LHCN-M2 (cell line): ENCODE data around the gene FADS1. TPM values are rescaled to one million over a fixed set of nuclear protein-coding genes. Genes with fewer than 3 reads are reported as not detected.

Experiments used
- DNase-seq: peaks from one replicate; pipeline ENCODE4 v3.0.0-alpha.2; 2012; ENCODE audit warnings: low read depth
- total RNA-seq: library from RNA; depleted of rRNA; stranded (reverse); fragments of >200 nt; gene quantifications from 2 replicates; pipeline ENCODE4 v1.2.3, GENCODE V29; 2014

FADS1 gene
- total RNA-seq, 1 experiment from 2014 or later, result 83.9 TPM

DNA sequence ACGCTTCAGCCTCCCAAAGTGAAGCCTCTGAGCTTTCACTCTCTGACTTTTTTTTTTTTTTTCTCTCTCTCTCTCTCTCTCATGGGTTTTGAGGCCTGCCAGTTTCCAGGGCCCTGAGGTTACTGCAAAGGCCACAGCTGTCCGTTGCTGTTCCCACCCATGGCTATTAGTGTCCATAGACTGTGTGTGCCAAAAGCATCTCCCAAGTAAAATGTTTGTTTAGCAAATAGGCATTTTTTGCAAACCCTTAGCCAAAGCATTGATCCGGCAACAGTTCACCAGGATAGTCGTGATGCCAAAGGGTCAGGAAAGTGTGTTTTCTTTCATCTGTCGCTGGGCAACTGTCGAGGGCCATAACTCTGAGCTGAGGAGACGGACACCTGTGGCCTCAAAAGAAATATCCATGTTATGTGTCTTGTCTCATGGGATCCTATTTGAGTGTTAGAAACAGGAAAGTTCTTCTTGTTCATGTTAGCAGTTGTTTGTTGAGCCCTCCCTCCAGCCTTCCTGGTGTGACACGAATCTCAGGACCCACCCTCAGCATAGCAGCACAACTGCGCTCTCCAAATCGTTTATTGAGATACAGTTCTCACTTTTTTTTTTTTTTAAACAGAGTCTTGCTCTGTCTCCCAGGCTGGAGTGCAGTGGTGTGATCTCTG, 29.7 kb upstream of the FADS1 start:
- DNase-seq, result no peak

DNA sequence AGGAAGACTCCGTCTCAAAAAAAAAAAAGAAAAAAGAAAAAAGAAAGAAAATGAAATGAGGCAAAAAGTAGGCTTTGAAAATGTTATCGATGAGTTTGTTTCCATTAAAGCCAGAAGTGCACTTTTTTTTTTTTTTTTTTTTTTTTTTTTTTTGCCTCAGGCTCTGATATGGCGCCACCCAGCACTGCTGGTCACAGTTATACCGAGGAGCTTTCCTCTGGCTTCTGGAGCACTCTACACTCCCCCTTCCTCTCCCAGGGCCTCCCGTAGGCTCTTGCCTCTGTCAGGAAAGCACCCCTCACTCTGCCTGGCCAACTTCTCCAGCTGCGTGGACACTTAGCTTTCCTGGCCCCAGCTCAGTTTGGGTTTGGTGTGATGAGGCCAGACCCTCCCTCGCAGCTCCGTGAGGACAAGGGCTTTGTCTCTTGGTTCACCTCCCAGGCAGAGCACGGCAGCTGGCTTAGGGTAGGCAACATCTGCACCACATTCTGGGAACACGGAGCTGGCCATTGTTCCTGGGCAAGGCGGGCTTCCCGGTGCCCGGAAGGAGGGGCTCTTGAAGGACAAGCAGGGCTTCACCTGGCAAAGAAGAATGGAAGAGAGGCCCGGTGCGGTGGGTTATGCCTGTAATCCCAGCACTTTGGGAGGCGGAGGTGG, 28.2 kb upstream of the FADS1 start:
- no peak for DNase-seq

DNA sequence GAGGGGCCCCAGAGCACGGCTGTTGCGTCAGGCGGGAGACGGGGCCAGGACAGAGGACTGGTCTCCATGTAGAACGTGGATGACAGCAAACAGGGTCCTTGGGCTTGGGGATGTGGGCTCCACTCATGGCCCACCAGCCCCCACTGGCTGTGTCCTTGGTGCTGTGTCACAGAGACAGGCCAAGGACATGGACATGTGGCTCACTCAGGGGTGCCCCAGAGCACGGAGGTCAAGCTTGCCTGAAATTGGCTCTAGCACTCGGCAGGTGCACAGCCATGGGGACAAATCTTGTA, 25.7 kb upstream of the FADS1 start:
- DNase-seq, result no peak

DNA sequence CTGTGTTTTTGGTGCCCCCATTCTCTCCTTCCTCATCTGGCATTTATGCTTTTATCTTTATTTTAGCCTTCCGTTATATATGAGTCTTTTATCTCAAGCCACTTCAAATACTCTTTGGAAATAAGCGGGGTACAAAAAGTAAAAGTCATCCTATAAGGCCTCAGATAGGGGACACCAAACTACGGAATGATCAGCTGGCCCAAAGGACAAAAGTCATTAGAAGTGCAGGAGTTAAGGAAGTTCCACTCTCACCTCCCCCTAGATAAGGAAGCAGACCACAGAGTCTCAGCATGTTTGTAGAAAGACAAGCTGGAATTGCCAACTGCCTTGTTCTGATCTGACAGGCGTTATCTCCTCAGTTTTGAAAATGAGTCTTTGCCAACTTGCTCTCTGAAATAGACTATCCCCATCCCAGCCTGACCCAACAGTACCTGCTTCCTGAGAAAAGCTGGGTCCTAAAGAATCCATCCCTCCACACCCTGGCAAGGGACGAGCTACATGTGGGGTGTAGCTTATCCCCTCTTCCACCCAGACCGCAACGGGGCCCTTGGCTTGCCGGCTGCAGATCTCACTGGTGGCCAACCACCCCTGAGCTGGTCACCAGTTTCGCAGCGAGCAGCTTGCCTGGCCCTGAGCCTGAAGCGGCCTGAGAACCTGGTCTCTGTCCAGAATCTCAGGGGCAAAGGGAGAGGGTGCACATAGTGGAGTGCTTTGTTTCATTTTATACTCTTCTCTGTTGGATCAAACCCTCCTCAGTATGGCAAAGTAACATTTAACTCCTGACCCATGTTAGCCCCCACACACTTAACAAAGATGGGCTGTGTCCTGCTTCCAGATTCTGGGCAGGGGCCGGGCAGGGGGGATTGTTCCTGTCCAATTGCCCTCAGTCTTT, 25.1 kb upstream of the FADS1 start:
- no peak for DNase-seq

DNA sequence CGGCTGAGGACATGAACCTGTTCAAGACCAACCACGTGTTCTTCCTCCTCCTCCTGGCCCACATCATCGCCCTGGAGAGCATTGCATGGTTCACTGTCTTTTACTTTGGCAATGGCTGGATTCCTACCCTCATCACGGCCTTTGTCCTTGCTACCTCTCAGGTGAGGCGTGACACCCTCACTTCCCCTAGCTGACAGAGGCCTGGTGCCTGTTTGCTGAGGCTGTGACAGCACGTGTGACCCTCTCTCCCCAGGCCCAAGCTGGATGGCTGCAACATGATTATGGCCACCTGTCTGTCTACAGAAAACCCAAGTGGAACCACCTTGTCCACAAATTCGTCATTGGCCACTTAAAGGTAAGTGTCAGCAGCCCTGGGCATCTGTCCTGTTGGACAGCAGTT, 23.6 kb upstream of the FADS1 start:
- no peak for DNase-seq

DNA sequence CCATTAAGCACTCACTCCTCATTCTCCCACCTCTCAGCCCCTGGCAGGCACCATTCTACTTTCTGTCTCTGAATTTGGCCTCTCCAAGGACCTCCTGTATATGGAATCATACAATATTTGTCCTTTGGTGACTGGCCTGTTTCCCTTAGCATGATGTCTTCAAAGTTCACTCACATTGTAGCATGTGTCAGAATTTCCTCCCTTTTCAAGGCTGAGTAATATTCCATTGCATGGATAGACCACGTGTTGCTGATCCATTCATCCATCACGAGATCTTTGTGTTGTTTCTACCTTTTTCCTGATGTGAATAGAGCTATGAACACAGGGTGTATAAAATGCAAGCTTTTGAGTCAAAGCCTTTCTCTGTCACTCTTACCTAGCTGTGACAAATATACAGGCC, 22.9 kb upstream of the FADS1 start:
- no peak for DNase-seq

DNA sequence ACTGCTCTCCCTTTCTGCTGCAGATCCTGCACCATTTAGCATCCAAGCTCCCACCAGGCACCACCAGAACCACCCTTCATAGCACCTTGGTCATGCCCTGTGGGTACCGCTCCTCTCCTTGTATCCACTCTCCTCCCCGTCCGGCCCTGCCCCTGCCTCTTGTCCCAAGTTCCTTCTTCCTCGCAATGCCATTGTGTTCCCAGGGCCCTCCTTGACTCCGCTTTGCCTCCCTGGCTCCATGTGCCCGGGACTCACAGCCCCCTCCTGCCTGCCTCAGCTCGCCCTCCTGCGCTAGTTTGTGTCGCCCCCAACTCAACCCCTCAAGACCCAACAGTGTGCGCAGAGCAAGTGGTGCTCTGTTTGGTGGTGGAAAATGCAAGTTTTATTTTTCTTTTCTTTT, 22.1 kb upstream of the FADS1 start:
- DNase-seq, result no peak

DNA sequence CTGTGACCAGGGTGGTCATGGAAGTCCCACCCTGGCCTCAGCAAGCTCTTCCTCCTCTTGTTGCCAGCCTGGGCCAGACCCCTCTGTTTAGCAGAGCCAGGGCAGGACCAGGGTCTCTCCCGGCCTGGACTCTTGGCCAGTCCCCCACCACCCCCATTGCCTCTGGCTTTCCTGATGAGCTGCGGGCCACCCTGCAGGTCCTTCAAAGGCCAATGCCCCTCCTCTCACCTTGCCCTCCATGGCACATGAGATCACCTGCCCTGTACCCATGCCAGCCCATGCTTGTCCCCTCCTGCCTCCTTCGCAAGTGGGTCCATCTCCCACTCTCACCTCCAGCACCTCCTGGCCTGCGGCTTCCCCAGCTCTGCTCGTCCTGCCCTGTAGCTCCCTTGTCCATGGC, 21.7 kb upstream of the FADS1 start:
- no peak for DNase-seq

DNA sequence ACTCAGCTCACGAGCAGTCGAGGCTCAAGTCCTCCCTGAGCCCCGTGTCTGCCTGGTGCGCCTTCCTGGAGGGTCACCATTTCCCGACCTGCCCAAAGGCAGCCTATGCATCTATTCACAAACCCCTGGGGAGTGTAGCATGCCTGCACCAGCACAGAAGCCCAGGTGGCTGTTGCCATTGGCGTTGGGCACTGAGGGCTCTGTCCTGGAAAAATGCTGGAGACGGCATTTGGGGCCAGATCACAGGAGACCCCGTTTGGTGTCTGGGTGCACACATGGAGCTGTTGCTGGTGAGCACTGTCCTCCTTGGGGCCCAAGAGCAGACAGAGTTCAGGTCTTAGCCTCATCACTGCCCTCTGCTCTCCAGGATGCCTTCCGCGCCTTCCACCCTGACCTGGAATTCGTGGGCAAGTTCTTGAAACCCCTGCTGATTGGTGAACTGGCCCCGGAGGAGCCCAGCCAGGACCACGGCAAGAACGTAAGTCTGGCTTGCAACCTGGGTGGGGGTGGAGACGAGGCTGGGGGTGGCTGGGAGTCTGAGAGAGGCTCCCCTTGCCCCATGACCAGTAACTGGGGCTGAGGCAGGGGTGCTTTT, 20.7 kb upstream of the FADS1 start:
- no peak for DNase-seq

DNA sequence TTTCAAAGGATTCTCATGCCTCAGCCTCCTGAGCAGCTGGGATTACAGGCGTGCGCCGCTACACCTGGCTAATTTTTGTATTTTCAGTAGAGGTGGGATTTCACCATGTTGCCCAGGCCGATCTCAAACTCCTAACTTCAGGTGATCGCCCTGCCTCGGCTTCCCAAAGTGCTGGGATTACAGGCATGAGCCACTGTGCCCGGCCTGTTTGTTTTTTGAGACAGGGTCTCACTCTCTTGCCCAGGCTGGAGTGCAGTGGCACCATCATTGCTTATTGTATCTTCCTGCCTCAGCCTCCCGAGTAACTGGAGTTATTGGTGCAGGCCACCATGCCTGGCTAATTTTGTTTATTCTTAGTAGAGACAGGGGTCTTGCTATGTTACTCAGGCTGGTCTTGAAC, 19.4 kb upstream of the FADS1 start:
- DNase-seq, result no peak

DNA sequence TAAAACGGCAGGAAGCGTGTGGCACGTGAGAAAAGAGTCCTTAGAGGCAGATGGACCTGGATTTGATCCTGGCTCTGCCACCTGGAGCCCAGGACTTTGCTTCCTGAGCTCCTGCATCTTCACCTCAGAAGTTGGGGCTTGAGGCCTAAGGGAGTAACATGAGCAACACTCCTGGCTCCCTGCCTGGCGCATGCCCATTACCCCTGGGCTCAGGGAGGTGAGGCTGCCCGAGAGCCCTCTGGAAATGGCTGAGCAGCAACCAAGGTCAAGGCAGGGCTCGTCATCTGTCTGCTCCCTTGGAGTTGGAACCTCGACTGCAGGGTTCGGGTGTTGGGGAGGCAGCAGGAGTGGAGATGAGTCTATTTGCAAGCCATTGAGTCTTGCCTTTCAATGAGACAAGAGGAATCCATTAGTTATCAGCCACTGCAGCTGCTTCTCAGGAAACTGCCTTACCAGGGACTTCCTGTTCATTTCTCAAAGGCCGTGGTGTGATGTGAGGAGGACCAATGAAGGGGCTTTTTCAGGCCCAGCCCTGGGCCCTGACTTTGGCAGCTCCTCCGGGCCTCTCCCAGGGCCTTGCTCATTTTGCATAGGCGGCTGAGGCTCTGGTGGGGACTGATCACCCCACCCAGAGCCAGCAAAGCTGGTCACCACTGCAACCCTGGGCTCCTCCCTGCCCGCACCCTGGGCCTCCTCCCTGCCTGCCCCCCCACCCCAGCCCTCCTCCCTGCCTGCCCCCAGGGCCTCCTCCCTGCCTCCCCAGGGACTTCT, 17.7 kb upstream of the FADS1 start:
- DNase-seq, result peak; percentile 54

DNA sequence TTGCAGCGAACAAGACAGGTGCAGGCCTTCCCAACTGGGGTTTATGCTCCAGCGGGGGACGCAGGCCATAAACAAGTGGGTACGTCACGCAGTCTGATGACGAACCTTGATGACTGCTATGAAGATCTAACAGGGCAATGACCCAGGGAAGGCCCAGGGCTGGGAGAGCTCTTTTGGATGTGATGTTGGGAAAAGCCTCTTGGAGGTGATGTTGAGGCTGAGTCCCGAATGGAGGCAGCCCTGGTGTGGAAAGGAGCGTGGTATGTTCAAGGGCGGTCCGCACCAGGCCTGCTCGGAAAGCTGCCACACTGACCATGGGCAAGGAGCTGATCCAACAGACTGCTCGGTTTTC, 17.1 kb upstream of the FADS1 start:
- DNase-seq, result no peak

DNA sequence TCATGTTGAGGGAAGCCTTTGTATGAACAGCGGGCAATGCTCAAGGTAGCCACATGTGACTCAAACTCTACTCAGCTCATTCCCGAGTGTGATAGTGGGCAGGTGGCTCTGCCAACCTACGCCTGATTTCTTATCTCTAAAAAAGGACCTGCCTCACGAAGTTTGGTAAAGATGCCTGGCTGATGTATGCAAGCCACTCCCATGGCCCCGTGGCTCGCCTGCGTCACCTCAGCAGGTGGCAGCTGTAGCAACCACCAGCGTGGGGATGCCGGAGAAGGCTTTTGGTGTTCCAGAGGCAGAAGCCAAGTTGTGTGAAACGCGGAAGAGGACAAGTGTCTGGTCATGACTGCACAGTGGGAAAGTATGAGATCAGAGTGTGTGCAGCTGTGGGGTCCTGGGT, 16.7 kb upstream of the FADS1 start:
- no peak for DNase-seq

DNA sequence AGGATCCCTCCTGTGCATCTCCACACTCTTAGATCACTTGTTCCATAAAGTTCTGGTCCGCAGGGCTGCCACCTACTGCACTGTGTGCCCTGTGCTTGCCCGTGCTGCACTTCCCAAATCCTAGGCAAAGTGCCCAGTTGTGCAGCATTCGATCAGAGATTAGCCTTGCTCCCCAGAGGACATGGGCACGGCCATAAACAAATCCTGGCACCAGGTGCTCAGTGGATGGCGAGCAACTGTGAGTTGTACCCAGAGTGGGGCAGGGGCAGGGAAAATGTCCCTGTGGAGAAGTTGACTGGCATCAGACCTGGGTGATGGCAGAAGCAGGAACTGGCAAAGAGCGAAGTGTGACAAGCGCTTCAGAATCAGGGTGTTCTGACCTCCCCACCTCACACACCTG, 16.0 kb upstream of the FADS1 start:
- no peak for DNase-seq

DNA sequence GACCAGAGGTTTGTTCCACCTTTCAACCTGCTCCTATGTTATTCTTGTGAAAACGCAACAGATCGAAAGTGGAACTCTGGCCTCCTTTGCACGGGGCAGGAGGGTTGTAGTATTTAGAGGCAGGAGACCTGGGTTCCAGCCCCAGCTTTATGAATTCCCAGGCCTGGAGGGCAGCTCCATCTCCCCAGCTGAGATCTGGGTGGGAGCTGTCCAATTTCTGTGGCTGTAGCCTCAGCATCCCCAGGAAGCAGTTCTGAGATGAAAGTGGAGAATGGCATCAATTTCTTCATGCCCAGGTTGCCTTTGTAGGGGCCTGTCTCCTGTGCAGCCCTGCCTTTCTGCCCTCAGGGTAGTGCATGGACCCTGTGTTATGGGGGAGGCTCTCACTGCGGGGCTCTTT, 15.4 kb upstream of the FADS1 start:
- DNase-seq, result no peak

DNA sequence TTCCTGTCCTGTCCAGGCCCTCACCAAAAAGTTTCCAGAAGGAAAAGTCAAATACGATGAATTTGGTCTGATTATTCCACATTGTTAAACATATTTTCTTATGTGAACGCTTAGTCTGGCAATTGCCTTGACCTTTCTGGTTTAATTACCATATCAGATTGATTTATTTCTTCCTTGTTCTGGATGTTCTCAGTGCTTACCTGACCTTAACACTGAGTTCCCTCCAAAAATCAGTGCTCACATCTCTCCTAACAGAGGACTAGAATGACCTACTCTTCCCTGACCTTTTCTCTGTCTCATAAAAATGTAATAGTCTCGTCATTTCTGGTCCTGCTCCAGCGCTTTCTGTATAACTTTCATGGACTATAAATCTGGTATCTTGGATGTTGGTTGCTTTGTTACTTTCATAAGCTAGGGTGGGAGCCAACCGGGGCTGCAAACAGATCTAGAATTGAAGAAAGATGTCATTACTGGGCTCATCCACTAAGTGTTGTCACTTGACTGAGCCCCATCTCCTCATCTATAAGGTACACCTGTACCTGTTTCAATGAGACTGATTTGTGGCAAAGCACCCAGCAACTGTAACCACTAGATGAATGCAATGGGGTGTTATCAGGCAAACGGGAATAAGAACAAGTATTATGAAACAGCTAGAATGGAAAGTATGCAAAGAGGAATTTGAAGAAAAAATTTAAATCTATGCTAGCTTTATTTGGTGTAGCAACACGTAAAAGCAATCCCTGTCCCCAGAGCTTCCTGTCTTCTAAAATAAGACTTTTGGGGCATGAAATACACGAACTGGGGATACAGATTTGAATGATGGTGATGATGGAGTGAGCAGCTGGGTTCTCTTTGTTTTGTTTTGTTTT, 13.7 kb upstream of the FADS1 start:
- DNase-seq, result no peak

DNA sequence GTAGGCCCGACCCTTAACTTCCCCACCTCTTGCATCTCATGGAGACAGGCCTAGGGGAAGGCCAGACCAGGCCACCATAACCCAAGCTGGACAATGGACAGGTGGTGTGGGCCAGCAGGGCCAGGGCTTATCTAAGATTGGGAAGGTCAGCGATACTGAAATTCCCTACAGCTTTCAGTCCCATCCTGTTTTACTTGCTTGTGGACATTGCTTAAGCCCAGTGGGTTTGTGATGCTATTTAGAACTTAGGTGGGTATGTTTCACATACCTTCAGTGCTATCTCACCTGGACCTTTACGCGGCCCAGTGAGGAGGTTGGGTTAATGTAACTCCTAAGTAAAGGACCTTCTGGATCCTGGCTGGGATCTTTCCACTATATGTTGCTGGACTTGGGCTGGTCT, 13.0 kb upstream of the FADS1 start:
- DNase-seq, result no peak

DNA sequence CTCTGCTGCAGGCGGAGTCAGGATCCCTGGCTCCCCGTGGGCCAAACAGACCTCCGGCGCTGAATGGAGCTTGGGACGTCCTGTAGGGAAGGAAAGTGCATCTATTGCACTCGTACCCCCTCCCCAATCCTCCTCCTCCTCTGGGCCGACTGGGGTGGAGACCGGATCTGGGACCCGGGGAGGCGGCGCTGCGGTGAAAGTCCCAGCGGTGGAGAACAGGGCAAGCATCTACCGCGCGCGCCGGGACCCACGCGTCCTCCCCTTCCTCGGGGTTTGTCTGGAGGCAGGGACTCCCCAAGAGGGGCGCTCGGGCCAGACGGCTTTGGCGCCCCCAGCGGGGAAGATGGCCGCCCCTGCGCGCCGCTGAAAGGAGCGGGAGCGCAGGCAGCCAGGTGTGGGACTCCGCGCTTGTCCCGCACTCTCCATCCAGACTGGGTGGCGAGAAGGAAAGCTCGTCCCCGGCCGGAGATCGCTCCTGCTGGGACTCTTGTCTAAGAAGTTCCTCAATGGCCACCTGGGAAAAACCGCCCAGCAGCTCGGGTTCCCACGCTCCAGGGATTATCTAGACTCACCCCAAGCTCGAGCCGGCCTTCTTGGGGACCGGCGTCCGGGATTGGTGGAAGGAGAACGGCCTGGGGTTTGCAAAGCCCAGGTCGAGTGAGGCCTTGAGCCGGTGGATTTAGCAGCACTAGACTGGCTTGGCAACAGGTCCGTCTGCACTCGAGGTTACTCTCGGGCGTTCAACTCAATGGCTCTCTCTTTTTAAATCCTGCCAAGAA, 12.0 kb upstream of the FADS1 start:
- no peak for DNase-seq

DNA sequence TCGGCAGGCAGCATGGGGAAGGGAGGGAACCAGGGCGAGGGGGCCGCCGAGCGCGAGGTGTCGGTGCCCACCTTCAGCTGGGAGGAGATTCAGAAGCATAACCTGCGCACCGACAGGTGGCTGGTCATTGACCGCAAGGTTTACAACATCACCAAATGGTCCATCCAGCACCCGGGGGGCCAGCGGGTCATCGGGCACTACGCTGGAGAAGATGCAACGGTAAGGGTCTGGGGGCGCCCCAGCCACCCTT, 11.5 kb upstream of the FADS1 start:
- no peak for DNase-seq

DNA sequence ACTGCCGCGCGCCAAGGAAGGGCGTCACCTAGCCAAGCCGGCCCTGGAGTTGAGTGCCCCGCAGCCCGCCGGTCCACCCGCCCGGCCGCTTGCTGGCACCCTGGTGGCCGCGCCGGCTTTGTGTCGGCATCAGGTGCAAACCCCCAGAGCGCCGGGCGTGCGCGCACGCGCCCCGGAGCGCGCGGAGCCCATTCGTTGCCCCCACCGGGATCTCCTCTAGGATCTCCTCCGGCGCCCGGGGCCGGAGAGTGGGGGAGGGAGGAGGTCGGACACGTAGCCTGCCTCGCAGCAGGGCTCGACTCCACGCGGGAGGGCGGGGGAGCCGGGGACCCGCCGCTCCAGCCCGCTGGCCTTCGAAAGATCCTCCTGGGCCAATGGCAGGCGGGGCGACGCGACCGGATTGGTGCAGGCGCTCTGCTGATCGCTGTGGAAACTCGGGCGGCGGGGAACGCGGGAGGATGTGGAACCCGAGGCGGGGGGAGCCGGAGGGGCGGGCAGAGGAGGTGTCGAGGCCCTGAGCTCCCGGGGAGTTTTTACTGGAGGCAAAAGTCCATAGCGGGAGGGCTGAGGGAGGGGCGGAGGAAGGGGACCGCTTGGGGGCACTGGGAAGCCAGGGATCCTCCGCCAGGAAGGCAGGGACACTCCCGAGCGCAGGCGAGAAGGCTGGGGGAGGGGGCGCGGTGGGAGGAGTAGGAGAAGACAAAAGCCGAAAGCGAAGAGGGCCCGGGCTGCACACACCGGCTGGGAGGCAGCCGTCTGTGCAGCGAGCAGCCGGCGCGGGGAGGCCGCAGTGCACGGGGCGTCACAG, 11.0 kb upstream of the FADS1 start, which contains the start of gene FADS2:
FADS2 (plus strand) TSS at position 730 of the 808 bp plus-strand sequence. CDS start 91 bp downstream, outside the sequence.
- DNase-seq, result peak; percentile 71
